ENCODE results near the gene XXYLT1. TPM values are rescaled to one million over a fixed set of nuclear protein-coding genes. Genes with fewer than 3 reads are reported as not detected.

XXYLT1 gene
- total and polyA plus RNA-seq, 10 of the 15 experiments (the other 5 are each of a cell fraction or from before 2014, with no cell fraction given): 1.2 to 14.2 (median 9.3) TPM

DNA sequence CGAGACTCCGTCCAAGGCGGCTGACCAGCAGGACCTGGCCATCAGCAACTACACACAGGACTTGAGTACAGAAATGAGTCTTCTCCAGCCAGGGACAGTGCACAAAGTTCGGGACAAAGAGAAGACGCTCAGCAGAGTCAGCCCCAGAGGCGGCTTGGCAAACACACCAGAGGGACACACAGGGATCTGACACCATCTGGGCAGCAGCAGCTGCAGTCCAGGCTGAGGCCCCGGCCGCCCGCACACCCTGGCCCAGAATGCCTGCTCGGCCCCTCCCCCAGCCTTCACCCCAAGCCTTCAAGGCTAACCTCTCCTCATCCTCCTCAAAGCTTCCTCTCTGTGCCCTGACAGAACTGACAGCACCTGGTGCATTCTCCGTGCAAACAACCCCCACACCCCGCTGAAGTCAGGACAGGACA, 61.1 kb downstream of the XXYLT1 start:
- Histone ChIP-seq H3K27ac (ENCODE audit: control insufficient read depth, insufficient read depth) (no peak overlapping the region), H2AFZ (ENCODE audit: control insufficient read depth, low read depth, low read length) (no peak overlapping the region), H4K20me1 (ENCODE audit: control insufficient read depth, insufficient read depth) (no peaks in the 10 kb centered on the region), H3K36me3 (ENCODE audit: control insufficient read depth in 2 of 2, insufficient read depth in 2 of 2, low read length in 1 of 2) (peaks cover 1 to 4% of the 10 kb centered on the region in 2 experiments; a peak in 1 of 4 replicates), H3K4me3 (no peak overlapping the region), H3K27me3 (replicated peaks in 1 of 2; ENCODE audit: control insufficient read depth in 2 of 2, insufficient read depth in 2 of 2, low read length in 1 of 2) (no peaks in the 10 kb centered on the region), H3K79me2 (ENCODE audit: control insufficient read depth, insufficient read depth, low read length) (no peaks in the 10 kb centered on the region; the same call in none of the 2 replicates), H3K9me3 (replicated peaks; ENCODE audit: control insufficient read depth, insufficient read depth, low read length) (peaks cover 1% of the 10 kb centered on the region; the same call in 2 of the 3 replicates), H3K4me1 (ENCODE audit: control insufficient read depth, insufficient read depth, low read length) (peaks cover 36% of the 10 kb centered on the region), H3K4me2 (ENCODE audit: control insufficient read depth, insufficient read depth) (no peak overlapping the region), H3K9ac (ENCODE audit: control insufficient read depth, insufficient read depth, low read length) (no peak overlapping the region)
- ChIA-PET SMC1A (ENCODE audit: uncharacterized antibody, unreplicated experiment) (interaction anchor here (1.4 to 6.5 kb wide), 4 partner anchors 41 to 80 kb away, joined by 3 to 62 read pairs (median 18); no protein-coding TSS in a partner anchor), CTCF (interaction anchor here (1.5 to 2.3 kb wide), 3 partner anchors 55 to 538 kb away, joined by 3 to 7 read pairs (median 4); partner anchors contain the start of gene LSG1), POLR2A (interaction anchor here (3.2 kb wide), 1 partner anchor 80 kb away, joined by 28 read pairs; no protein-coding TSS in a partner anchor), RAD21 (ENCODE audit: unreplicated experiment) (interaction anchor here (1.1 to 4.0 kb wide), 3 partner anchors 13 to 62 kb away, joined by 3 to 42 read pairs (median 4); no protein-coding TSS in a partner anchor)
- DNase-seq (ENCODE audit: low read depth, low spot score) (no peak), ATAC-seq (no peak), FAIRE-seq (no peak)
- 92% methylated on average over 12 of the region's 12 CpGs for WGBS (ENCODE audit: insufficient coverage, insufficient replicate concordance, low lambda C conversion rate, missing lambda C conversion rate)
- in situ Hi-C loops (cut with MboI): no loop called here
- no TSS peak for BruUV-seq (replicated peaks)
- no peak for TF ChIP-seq NR2C2 (IDR thresholded peaks at IDR 0.05; ENCODE audit: borderline replicate concordance, control insufficient read depth, insufficient read length, low read depth)
- no peak for TF ChIP-seq CEBPB (IDR thresholded peaks at IDR 0.05; ENCODE audit: borderline replicate concordance in 1 of 2, low read depth in 2 of 2, low read length in 2 of 2)
- no peak for TF ChIP-seq TARDBP (IDR thresholded peaks at IDR 0.05; ENCODE audit: borderline replicate concordance)
- TF ChIP-seq, protein P1, sequence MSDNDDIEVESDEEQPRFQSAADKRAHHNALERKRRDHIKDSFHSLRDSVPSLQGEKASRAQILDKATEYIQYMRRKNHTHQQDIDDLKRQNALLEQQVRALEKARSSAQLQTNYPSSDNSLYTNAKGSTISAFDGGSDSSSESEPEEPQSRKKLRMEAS (IDR thresholded peaks at IDR 0.05; ENCODE audit: low read depth, low read length): no peak
- TF ChIP-seq BRCA1 (IDR thresholded peaks at IDR 0.05; ENCODE audit: low read depth, low read length): no peak
- no peak for TF ChIP-seq NR2C1 (IDR thresholded peaks at IDR 0.05)
- no peak for TF ChIP-seq BACH1 (IDR thresholded peaks at IDR 0.05; ENCODE audit: borderline replicate concordance)
- no peak for TF ChIP-seq EGR1 (IDR thresholded peaks at IDR 0.05; ENCODE audit: borderline replicate concordance in 1 of 2, low read depth in 2 of 2, low read length in 2 of 2)
- TF ChIP-seq KAT2A (conservative IDR thresholded peaks at IDR 0.05; ENCODE audit: control insufficient read depth, low read depth, low read length): no peak
- no peak for TF ChIP-seq TAF1 (IDR thresholded peaks at IDR 0.05; ENCODE audit: borderline replicate concordance, low read depth, low read length)
- intact Hi-C loops (cut with micrococcal nuclease; ENCODE audit: unreplicated experiment): no loop called here
